ENCODE data around the gene COL27A1. TPM values are rescaled to one million over a fixed set of nuclear protein-coding genes. Genes with fewer than 3 reads are reported as not detected.
A peak's percentile ranks its signal among the peaks of the same experiment; 100 is the strongest.

Gene COL27A1
- total RNA-seq, 4 donors from 2014 or later, result 14.2 to 32.9 (median 20.7) TPM

DNA sequence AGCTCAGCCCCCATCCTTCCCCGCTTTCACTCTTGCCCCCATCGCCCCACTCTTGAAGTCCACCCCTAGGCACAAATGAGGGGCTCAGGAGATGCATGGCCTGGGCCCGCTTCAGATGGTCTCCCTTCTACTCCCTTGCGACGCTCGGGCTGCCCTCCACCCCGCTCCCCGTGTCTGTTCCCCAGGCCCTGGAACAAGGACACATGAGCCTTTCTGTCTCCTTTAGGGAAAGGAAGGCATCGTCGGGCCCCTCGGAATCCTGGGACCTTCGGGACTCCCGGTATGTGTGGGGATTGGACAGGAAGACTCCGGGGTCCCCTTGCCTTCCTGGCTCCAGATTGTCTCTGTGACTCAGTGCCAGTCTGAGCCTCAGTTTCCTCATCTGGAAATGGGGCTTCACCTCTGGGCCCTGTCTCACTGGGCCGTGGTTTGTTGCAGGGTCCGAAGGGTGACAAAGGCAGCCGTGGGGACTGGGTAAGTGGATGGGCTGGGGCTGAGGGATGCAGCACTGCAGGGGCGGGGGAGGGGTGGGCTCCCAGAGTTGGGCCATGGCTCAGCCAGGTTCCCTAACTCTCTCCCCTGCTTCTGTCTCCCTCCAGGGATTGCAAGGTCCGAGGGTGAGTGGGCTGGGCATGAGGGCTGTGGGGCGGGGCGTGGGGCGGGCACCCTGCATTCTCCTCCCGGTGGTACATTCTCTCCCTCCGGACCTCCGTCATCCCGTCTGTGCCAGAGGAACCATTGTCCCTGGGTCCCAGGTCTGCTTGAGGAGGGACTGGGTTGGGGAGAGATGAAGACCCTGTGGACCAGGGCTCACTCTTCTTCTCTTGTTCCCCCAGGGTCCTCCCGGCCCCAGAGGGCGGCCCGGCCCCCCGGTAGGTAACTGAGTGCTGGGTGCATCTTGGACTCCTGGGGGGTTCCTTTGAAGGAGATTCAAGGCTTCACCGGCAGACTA, 145.8 kb downstream of the COL27A1 start:
- peak; percentile 47 to 57 for DNase-seq (ENCODE audit: low spot score in 2 of 2)

DNA sequence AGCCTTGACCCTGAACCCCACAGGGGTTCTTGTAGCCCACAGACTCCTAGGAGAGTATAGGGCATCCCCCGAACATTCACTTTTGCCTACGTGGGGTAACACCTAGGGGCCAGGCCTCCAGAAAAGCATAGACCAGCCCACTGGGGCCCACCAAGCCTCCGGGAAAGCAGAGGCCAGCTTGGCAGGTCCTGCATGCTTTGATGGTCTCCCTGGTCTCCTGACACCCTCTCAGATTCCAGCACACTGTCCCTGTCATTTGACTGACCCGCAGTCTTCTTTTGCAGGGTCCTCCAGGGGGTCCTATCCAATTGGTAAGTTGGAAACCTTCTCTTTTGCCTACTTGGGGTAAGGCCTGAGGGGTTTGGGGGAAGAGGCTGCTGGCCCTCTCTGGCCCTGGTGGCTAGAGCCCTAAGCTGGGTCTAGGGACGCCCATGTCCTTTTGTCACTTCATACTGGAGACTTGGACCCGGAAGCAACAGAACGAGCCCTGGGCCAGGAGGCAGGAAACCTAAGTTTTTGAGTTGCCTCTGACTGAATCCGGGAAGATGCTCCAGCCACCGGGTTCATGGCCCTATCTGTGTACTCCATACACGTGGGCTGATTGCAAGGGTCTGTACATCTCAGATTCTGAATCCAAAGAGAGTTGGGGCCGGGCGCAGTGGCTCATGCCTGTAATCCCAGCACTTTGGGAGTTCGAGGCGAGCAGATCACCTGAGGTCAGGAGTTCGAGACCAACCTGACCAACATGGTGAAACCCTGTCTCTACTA, 146.6 kb downstream of the COL27A1 start:
- DNase-seq (ENCODE audit: low spot score in 2 of 2), result peak; percentile 41 to 66
- no peak overlapping the region for H3K4me3 ChIP-seq
- WGBS, result 86% methylated on average over 9 of the region's 15 CpGs

More for the DNA sequence above, 145.8 kb downstream of the COL27A1 start:
- no peak overlapping the region for H3K27ac ChIP-seq
- no peak overlapping the region for H3K4me3 ChIP-seq
- H3K9me3 ChIP-seq, result no peaks in the 10 kb centered on the region
- TF ChIP-seq POLR2A (IDR thresholded peaks at IDR 0.05), result no peak
- TF ChIP-seq POLR2AphosphoS5 (IDR thresholded peaks at IDR 0.05), result no peak
- no peak for TF ChIP-seq CTCF (IDR thresholded peaks at IDR 0.05)
- TF ChIP-seq EP300 (IDR thresholded peaks at IDR 0.05), result no peak
- 95% methylated on average over 27 of the region's 31 CpGs for WGBS
- no peaks in the 10 kb centered on the region for H3K27me3 ChIP-seq
- no peaks in the 10 kb centered on the region for H3K4me1 ChIP-seq
- peaks cover 18% of the 10 kb centered on the region for H3K36me3 ChIP-seq

GRCh38 chr9:114302727-114303126, 147.4 kb downstream of the COL27A1 start:
- H3K27me3 ChIP-seq, result no peaks in the 10 kb centered on the region
- H3K4me1 ChIP-seq, result no peaks in the 10 kb centered on the region
- H3K4me3 ChIP-seq, result no peak overlapping the region
- peak; percentile 25 to 40 for DNase-seq (ENCODE audit: low spot score in 2 of 2)
- TF ChIP-seq EP300 (IDR thresholded peaks at IDR 0.05) (no peak), CTCF (IDR thresholded peaks at IDR 0.05) (no peak), POLR2A (IDR thresholded peaks at IDR 0.05) (no peak), POLR2AphosphoS5 (IDR thresholded peaks at IDR 0.05) (no peak)
- H3K9me3 ChIP-seq, result no peaks in the 10 kb centered on the region
- no peak overlapping the region for H3K27ac ChIP-seq
- WGBS, result 70% methylated on average over 6 of the region's 6 CpGs
- H3K36me3 ChIP-seq, result peaks cover 14% of the 10 kb centered on the region

More for the DNA sequence above, 146.6 kb downstream of the COL27A1 start:
- H3K27me3 ChIP-seq, result no peaks in the 10 kb centered on the region
- H3K4me1 ChIP-seq, result no peaks in the 10 kb centered on the region
- no peak overlapping the region for H3K27ac ChIP-seq
- H3K9me3 ChIP-seq, result no peaks in the 10 kb centered on the region
- H3K36me3 ChIP-seq, result peaks cover 14% of the 10 kb centered on the region
- TF ChIP-seq POLR2AphosphoS5 (IDR thresholded peaks at IDR 0.05) (no peak), CTCF (IDR thresholded peaks at IDR 0.05) (no peak), POLR2A (IDR thresholded peaks at IDR 0.05) (no peak), EP300 (IDR thresholded peaks at IDR 0.05) (no peak)

DNA sequence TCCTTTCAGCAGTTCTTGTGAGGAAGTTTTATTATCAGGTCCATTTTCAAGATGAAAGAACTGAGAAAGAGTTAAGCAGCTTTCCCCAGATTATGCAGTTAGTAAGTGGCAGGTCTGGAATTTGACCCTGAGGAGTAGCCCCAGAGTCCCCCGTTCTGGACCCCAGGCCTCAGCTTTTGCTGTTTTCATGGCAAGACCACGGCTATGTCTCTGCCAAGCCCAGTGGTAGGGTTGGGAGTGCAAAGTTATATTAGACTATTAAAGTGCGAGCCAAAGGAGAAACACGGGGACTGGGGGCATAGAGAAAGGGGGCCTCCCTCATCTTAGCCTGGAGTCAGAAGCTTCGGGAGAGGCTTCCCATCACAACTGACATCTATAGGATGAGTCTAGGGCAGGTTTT, 148.2 kb downstream of the COL27A1 start:
- Histone ChIP-seq H3K9me3 (no peaks in the 10 kb centered on the region), H3K4me1 (no peaks in the 10 kb centered on the region), H3K36me3 (peaks cover 14% of the 10 kb centered on the region), H3K27me3 (no peaks in the 10 kb centered on the region), H3K27ac (no peak overlapping the region), H3K4me3 (no peak overlapping the region)
- DNase-seq (ENCODE audit: low spot score in 2 of 2), result peak in 1 of 2 donors; percentile 53
- TF ChIP-seq POLR2AphosphoS5 (IDR thresholded peaks at IDR 0.05) (no peak), EP300 (IDR thresholded peaks at IDR 0.05) (no peak), CTCF (IDR thresholded peaks at IDR 0.05) (no peak)
- 93% methylated on average over 5 of the region's 5 CpGs for WGBS

DNA sequence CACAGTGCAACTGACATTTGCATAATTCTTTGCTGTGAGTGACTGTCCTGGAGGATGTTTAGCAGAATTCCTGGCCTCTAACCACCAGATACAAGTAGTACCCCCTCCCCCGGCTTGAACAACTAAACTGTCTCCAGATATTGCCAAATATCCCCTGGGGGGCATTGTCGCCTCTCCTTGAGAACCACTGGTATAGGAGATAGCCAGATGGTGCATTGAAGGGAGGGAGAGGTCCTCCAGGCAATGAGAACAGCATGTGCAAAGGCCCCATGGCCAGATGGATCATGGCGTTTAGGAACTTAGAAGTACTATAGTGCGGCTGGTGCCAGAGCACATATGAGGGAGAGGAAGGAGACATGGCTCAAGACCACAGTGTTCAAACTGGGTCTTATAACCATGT, 148.6 kb downstream of the COL27A1 start:
- peak; percentile 21 to 52 for DNase-seq (ENCODE audit: low spot score in 2 of 2)
- Histone ChIP-seq H3K27me3 (no peaks in the 10 kb centered on the region), H3K36me3 (peaks cover 13% of the 10 kb centered on the region), H3K27ac (no peak overlapping the region), H3K9me3 (no peaks in the 10 kb centered on the region), H3K4me3 (no peak overlapping the region), H3K4me1 (no peaks in the 10 kb centered on the region)
- WGBS, result 95% methylated on average over 4 of the region's 4 CpGs
- no peak for TF ChIP-seq CTCF (IDR thresholded peaks at IDR 0.05)
- TF ChIP-seq POLR2A (IDR thresholded peaks at IDR 0.05), result no peak
- no peak for TF ChIP-seq POLR2AphosphoS5 (IDR thresholded peaks at IDR 0.05)
- no peak for TF ChIP-seq EP300 (IDR thresholded peaks at IDR 0.05)
